ENCODE measurements around the gene BANP.
A peak's percentile ranks its signal among the peaks of the same experiment; 100 is the strongest.
"Not testable (repeated sequence)": the region's sequence is repeated elsewhere in the genome, so short reads cannot be mapped to it uniquely, and the experiment has no call there.

BANP gene

GRCh38 chr16:87930456-87930855 lies 20.8 kb upstream of the BANP start:
- H2AK5ac ChIP-seq (ENCODE audit: low read length), result no peak overlapping the region
- H3K9ac ChIP-seq (ENCODE audit: low read length), result no peak overlapping the region
- peaks cover 0 to 4% of the 10 kb centered on the region in 2 experiments for H3K4me1 ChIP-seq (ENCODE audit: control insufficient read depth in 1 of 2, insufficient read depth in 2 of 2, low read length in 2 of 2)
- no peaks in the 10 kb centered on the region for H3K9me3 ChIP-seq (ENCODE audit: insufficient read depth, low read depth, low read length)
- no peak overlapping the region for H4K12ac ChIP-seq (ENCODE audit: low read depth, low read length)
- H2BK12ac ChIP-seq (ENCODE audit: low read length), result no peak overlapping the region
- no peak overlapping the region for H3K23ac ChIP-seq (ENCODE audit: low read length)
- no peaks in the 10 kb centered on the region for H3K79me1 ChIP-seq (ENCODE audit: low read length)
- no peak overlapping the region for H3K18ac ChIP-seq (ENCODE audit: low read length)
- H3K27me3 ChIP-seq (ENCODE audit: insufficient read depth, low read length), result no peaks in the 10 kb centered on the region
- no peak overlapping the region for H4K8ac ChIP-seq (ENCODE audit: low read depth, low read length)
- peak overlapping the region; percentile 1 for H4K91ac ChIP-seq (ENCODE audit: low read depth, low read length)
- peak overlapping the region; percentile 0 for H2AFZ ChIP-seq (ENCODE audit: insufficient read depth, low read length, poor library complexity)
- DNase-seq, result peak; percentile 15 to 26
- H3K36me3 ChIP-seq (ENCODE audit: control insufficient read depth in 1 of 2, insufficient read depth in 2 of 2, low read length in 2 of 2), result no peaks in the 10 kb centered on the region
- no peak overlapping the region for H3K4me3 ChIP-seq (ENCODE audit: low read depth, low read length)
- WGBS (ENCODE audit: extremely low coverage, insufficient coverage, insufficient read length), result no CpG with 5 or more reads among the region's 11 CpGs
- no peak overlapping the region for H3K14ac ChIP-seq (ENCODE audit: low read length)
- no peak overlapping the region for H2BK120ac ChIP-seq (ENCODE audit: insufficient read depth, low read length, poor library complexity)
- H3K27ac ChIP-seq (ENCODE audit: low read depth, low read length), result no peak overlapping the region
- H3K4me2 ChIP-seq (ENCODE audit: low read length), result no peak overlapping the region
- no peak overlapping the region for H3K4ac ChIP-seq (ENCODE audit: low read depth, low read length)
- H2BK5ac ChIP-seq (ENCODE audit: low read depth, low read length, poor library complexity), result no peak overlapping the region
- H3K79me2 ChIP-seq (ENCODE audit: control insufficient read depth, insufficient read depth, low read length, poor library complexity), result no peaks in the 10 kb centered on the region

- Histone ChIP-seq H3K14ac (ENCODE audit: low read length) (no peak overlapping the region), H3K4me3 (ENCODE audit: low read depth, low read length) (no peak overlapping the region), H3K9me3 (ENCODE audit: insufficient read depth, low read depth, low read length) (no peaks in the 10 kb centered on the region), H3K18ac (ENCODE audit: low read length) (no peak overlapping the region), H3K4me1 (ENCODE audit: control insufficient read depth in 1 of 2, insufficient read depth in 2 of 2, low read length in 2 of 2) (peaks cover 0 to 4% of the 10 kb centered on the region in 2 experiments), H3K79me1 (ENCODE audit: low read length) (no peaks in the 10 kb centered on the region), H2AFZ (ENCODE audit: insufficient read depth, low read length, poor library complexity) (no peak overlapping the region), H2BK12ac (ENCODE audit: low read length) (no peak overlapping the region), H3K4me2 (ENCODE audit: low read length) (no peak overlapping the region), H4K91ac (ENCODE audit: low read depth, low read length) (no peak overlapping the region), H4K12ac (ENCODE audit: low read depth, low read length) (no peak overlapping the region), H3K23ac (ENCODE audit: low read length) (no peak overlapping the region), H3K36me3 (ENCODE audit: control insufficient read depth in 1 of 2, insufficient read depth in 2 of 2, low read length in 2 of 2) (no peaks in the 10 kb centered on the region), H3K79me2 (ENCODE audit: control insufficient read depth, insufficient read depth, low read length, poor library complexity) (no peaks in the 10 kb centered on the region), H3K9ac (ENCODE audit: low read length) (no peak overlapping the region), H3K4ac (ENCODE audit: low read depth, low read length) (no peak overlapping the region), H3K27ac (ENCODE audit: low read depth, low read length) (no peak overlapping the region), H3K27me3 (ENCODE audit: insufficient read depth, low read length) (no peaks in the 10 kb centered on the region), H2BK120ac (ENCODE audit: insufficient read depth, low read length, poor library complexity) (no peak overlapping the region), H2AK5ac (ENCODE audit: low read length) (no peak overlapping the region), H2BK5ac (ENCODE audit: low read depth, low read length, poor library complexity) (no peak overlapping the region), H4K8ac (ENCODE audit: low read depth, low read length) (no peak overlapping the region)
- DNase-seq, result no peak
- no CpG with 5 or more reads among the region's 17 CpGs for WGBS (ENCODE audit: extremely low coverage, insufficient coverage, insufficient read length)
These were observed 19.7 kb upstream of the BANP start for GRCh38 chr16:87931504-87931903.

- H3K27ac ChIP-seq (ENCODE audit: low read depth, low read length); H3K4ac ChIP-seq (ENCODE audit: low read depth, low read length); H3K79me2 ChIP-seq (ENCODE audit: control insufficient read depth, insufficient read depth, low read length, poor library complexity); H4K91ac ChIP-seq (ENCODE audit: low read depth, low read length); H3K14ac ChIP-seq (ENCODE audit: low read length); H2BK12ac ChIP-seq (ENCODE audit: low read length); H2BK5ac ChIP-seq (ENCODE audit: low read depth, low read length, poor library complexity); H2BK120ac ChIP-seq (ENCODE audit: insufficient read depth, low read length, poor library complexity); H3K36me3 ChIP-seq (ENCODE audit: control insufficient read depth in 1 of 2, insufficient read depth in 2 of 2, low read length in 2 of 2); H3K9me3 ChIP-seq (ENCODE audit: insufficient read depth, low read depth, low read length); H3K4me3 ChIP-seq (ENCODE audit: low read depth, low read length); DNase-seq; H3K4me2 ChIP-seq (ENCODE audit: low read length); H3K9ac ChIP-seq (ENCODE audit: low read length); H4K8ac ChIP-seq (ENCODE audit: low read depth, low read length); H4K12ac ChIP-seq (ENCODE audit: low read depth, low read length); H3K23ac ChIP-seq (ENCODE audit: low read length); H3K27me3 ChIP-seq (ENCODE audit: insufficient read depth, low read length); H3K4me1 ChIP-seq (ENCODE audit: control insufficient read depth in 1 of 2, insufficient read depth in 2 of 2, low read length in 2 of 2); H3K79me1 ChIP-seq (ENCODE audit: low read length); H2AFZ ChIP-seq (ENCODE audit: insufficient read depth, low read length, poor library complexity); H3K18ac ChIP-seq (ENCODE audit: low read length); H2AK5ac ChIP-seq (ENCODE audit: low read length): not testable (repeated sequence)
- no CpG with 5 or more reads among the region's 17 CpGs for WGBS (ENCODE audit: extremely low coverage, insufficient coverage, insufficient read length)
These were observed 18.6 kb upstream of the BANP start for GRCh38 chr16:87932475-87933139.

- Histone ChIP-seq H3K27me3 (ENCODE audit: insufficient read depth, low read length) (no peaks in the 10 kb centered on the region), H4K91ac (ENCODE audit: low read depth, low read length) (no peak overlapping the region), H4K8ac (ENCODE audit: low read depth, low read length) (no peak overlapping the region), H2AK5ac (ENCODE audit: low read length) (no peak overlapping the region), H3K23ac (ENCODE audit: low read length) (no peak overlapping the region), H3K4me1 (ENCODE audit: control insufficient read depth in 1 of 2, insufficient read depth in 2 of 2, low read length in 2 of 2) (peaks cover 0 to 4% of the 10 kb centered on the region in 2 experiments), H3K27ac (ENCODE audit: low read depth, low read length) (no peak overlapping the region), H2BK12ac (ENCODE audit: low read length) (no peak overlapping the region), H4K12ac (ENCODE audit: low read depth, low read length) (no peak overlapping the region), H3K9ac (ENCODE audit: low read length) (no peak overlapping the region), H2BK120ac (ENCODE audit: insufficient read depth, low read length, poor library complexity) (no peak overlapping the region), H3K79me1 (ENCODE audit: low read length) (no peaks in the 10 kb centered on the region), H3K79me2 (ENCODE audit: control insufficient read depth, insufficient read depth, low read length, poor library complexity) (no peaks in the 10 kb centered on the region), H3K18ac (ENCODE audit: low read length) (no peak overlapping the region), H3K14ac (ENCODE audit: low read length) (no peak overlapping the region), H2AFZ (ENCODE audit: insufficient read depth, low read length, poor library complexity) (no peak overlapping the region), H3K4ac (ENCODE audit: low read depth, low read length) (no peak overlapping the region), H3K4me2 (ENCODE audit: low read length) (no peak overlapping the region), H3K4me3 (ENCODE audit: low read depth, low read length) (no peak overlapping the region), H3K36me3 (ENCODE audit: control insufficient read depth in 1 of 2, insufficient read depth in 2 of 2, low read length in 2 of 2) (no peaks in the 10 kb centered on the region), H3K9me3 (ENCODE audit: insufficient read depth, low read depth, low read length) (no peaks in the 10 kb centered on the region), H2BK5ac (ENCODE audit: low read depth, low read length, poor library complexity) (no peak overlapping the region)
- no CpG with 5 or more reads among the region's 3 CpGs for WGBS (ENCODE audit: extremely low coverage, insufficient coverage, insufficient read length)
- DNase-seq, result no peak
These were observed 18.1 kb upstream of the BANP start for GRCh38 chr16:87933140-87933495.

Data from trophoblast cell (in vitro differentiated cells and primary cell).